GM21360 (cell line): ENCODE data around the gene CD8B.
"Not testable (repeated sequence)": the region's sequence is repeated elsewhere in the genome, so short reads cannot be mapped to it uniquely, and the experiment has no call there.

ENCODE experiments used
- ATAC-seq: cut with Tn5 transposase; IDR thresholded peaks from one replicate; pipeline ENCODE4 v1.9.1; 2021; ENCODE audit warnings: mild to moderate bottlenecking, moderate library complexity; ENCODE audit not compliant: unreplicated experiment

Gene CD8B

DNA sequence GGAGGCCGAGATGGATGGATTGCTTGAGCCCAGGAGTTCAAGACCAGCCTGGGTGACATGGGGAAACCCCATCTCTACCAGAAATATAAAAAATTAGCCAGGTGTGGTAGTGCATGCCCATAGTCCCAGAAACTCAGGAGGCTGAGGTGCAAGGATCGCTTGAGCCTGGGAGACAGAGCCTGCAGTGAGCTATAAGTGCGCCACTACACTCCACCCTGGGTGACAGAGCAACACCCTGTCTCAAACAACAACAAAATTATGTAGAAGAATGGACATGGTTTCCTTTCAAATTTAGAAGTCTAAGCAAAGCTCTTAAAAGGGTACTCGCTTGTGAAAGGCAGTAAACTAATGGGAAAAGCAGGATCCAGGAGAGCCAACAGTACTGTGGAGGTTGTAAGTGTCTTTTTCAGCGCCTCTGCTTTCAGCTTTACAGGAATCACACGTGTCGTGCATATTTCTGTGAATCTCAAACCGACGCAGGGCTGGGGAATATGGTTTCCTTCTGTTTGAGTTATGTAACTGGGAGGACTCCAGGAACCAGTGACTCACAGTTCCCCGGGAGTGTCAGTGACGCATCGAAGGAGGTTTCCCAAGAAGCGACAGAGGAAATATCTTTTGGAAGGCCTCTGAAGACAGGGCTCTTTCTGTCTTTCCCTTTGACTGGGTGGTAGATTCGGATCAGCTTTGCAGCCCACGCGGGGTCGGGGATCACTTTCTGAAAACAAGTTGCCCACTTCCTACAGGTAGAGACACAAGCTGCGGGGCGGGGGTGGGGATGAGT is 24.6 kb downstream of the CD8B start:
- ATAC-seq = not testable (repeated sequence)

DNA sequence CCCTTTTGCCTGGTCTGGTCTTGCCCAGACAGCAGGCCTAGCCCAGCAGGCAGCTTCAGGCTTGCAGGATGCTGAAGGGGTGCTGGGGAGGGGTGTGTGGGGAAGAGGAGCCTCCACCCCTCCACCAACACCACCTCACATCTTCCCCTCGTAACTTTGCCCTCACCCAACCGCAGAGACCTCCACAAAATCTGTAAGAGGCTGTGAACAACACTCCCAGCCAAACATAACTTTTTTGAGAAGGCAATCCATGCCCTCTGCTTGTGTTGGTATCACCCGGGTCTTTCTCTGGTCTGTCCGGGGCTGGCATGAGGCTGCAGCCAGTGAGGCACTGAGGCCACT is 26.2 kb downstream of the CD8B start:
- not testable (repeated sequence) for ATAC-seq

DNA sequence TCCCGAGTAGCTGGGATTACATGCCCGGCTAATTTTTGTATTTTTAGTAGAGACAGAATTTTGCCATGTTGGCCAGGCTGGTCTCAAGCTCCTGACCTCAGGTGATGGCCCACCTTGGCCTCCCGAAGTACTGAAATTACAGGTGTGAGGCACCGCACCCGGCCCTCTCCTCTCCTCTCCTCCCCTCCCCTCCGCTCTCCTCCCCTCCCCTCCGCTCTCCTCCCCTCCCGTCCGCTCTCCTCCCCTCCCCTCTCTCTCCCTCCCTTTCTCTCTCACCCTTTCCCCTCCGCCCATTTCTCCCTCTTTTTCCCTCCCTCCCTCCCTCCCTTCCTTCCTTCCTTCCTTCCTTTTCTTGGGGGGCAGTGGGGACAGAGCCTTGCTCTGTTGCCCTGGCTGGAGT is 28.4 kb downstream of the CD8B start:
- ATAC-seq = no peak

- ATAC-seq = no peak
Measured at GRCh38 chr2:86832334-86833096, 29.2 kb downstream of the CD8B start.

GRCh38 chr2:86831537-86831936 is 30.1 kb downstream of the CD8B start:
- ATAC-seq = no peak

DNA sequence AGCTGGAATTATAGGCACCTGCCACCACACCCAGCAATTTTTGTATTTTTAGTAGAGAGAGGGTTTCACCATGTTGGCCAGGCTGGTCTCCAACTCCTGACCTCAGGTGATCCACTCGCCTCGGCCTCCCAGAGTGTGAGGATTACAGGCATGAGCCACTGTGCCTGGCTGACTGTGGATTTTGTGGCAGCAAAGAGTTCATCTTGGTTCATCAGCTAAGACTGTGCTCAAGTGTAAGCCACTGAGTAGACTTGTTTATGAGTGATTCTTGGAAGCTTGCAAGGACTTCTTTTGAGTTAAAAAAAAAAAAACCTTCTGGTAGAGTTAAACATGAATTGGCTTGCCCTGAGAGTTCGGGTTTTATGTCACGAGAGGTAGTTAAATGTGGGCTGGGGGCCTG is 34.7 kb downstream of the CD8B start:
- ATAC-seq = no peak

- no peak for ATAC-seq
Measured at GRCh38 chr2:86825693-86826381, 35.8 kb downstream of the CD8B start.

DNA sequence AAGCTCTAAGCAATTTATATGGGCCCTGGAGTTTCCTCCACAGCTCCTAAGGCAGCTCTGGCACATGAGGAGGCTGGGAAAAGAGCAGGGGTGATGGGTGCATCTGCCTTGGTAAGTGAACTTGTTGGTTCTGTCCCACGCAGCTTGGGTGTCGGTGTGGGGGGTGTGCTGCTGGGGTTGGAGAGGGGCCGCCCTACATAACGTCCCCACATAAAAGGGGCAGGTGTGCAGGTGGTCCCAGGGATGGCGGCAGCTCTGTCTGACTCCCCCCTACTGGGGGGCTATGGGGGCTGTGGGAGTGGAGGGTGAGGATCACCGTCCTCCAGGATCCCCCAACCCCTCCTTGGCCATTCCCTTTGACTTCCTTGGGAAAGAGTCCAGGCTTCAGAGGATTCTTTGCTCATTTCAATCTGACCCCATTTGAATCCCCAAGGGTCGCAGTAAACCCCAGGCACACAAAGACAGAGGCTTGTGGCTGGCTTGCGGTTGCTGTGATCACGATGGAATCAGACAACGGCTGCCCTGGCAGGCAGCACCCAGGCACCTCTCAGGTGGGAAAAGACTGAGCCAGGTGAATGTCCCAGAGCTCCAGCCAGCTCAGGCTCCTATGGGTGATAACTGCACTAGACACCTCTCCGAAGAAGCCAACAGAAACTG is 36.5 kb downstream of the CD8B start:
- ATAC-seq = no peak

DNA sequence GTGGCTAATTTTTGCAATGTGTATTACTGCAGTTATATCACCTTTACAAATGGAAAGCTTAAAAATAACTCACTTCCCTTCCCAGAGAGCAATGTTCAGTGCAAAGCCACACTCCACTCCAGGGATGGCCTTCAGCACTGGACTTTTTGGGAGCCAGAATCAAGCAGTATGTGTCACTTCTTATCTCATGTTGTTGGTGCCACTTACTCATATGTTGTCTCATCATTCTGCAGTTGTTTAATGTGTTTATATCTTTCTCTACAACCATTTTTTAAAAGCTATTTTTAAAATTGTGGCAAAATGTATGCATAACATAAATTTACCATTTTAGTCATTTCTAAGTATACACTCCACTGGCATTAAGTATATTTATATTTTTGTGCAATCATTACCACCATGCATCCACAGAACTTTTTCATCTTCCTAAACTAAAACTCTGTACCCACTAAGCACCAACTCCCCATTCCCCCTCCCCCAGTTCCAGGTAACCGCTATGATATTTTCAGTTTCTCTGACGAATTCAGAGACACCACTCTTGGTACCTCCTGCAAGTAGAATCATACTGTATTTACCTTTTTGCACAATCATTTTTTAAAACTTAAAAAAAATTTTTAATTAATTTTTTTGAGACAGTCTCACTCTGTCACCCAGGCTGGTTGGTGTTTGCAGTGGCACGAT is 38.9 kb downstream of the CD8B start:
- no peak for ATAC-seq

DNA sequence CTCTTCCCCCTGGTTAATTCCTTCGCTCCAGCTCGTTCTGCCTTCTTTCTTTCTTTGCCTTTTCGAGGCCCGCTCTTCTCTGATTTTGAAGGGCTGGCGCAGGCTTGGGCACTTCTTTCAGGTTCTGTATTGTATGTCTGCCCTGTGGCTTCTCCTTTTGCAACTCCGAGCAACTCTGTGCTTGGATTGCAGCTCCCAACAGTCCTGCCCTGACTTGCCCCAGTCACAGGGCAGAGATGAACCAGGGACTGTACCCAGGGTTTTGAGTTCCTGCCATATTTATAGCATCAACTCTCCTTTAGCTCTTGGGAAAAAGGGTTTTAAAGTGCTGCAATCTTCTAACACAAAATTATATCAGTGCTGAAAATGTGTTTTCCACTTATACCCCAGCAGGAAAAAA is 39.8 kb downstream of the CD8B start:
- no peak for ATAC-seq

GRCh38 chr2:86821306-86821705 is 40.4 kb downstream of the CD8B start:
- ATAC-seq = no peak

GRCh38 chr2:86818957-86819356 is 42.7 kb downstream of the CD8B start:
- no peak for ATAC-seq

DNA sequence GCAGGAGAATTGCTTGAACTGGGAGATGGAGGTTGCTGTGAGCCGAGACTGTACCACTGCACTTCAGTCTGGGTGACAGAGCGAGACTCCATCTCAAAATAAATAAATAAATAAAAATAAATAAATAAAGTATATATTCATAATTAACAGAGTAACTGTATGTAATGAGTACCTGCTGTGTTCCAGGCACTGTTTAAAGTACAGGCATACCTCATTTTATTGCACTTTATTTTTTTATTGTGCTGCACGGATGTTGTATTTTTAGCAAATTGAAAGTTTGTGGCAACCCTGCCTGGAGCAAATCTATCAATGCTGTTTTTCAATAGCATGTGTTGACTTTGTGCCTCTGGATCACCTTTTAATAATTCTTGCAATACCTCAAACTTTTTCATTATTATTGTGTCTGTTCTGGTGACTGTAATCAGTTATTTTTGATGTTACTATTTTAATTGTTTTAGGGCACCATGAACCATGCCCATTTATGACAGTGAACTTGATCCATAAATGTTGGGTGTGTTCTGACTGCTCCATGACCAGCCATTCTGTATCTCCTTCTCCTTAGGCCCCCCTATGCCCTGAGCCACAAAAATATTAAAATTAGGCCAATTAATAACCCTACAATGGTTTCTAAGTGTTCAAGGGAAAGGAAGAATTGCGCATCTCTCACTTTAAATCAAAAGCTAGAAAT is 43.4 kb downstream of the CD8B start:
- ATAC-seq = no peak

DNA sequence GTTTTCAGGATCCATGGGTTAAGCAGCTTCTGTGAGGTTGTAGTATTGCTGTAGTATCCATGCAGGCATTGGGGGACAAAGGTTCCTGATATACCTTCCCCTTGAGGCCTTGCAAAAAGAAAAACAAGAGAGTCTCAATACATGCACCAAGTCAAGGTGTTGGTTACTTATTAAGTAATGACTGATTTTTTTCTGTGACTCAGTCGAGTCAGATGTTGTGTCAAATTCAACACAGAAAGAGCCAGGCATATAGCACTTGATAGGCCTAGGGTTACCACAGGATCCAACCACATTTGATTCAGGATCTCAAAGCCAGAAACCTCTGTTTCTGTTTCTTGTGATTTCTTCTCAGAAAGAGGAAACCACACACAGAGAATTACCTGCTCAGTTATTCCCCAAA is 46.1 kb downstream of the CD8B start:
- ATAC-seq = no peak

- ATAC-seq = no peak
Measured at GRCh38 chr2:86809481-86810121, 52.1 kb downstream of the CD8B start.

- ATAC-seq = peak; percentile 93
Measured at GRCh38 chr2:86808315-86809161, 53.1 kb downstream of the CD8B start.

GRCh38 chr2:86807468-86808275 is 54.0 kb downstream of the CD8B start:
- ATAC-seq = no peak

GRCh38 chr2:86807133-86807467 is 54.6 kb downstream of the CD8B start:
- ATAC-seq = no peak
